SIG-M5 treated with dmso at 0.1 percent for 504 hours (cell line): Measurements from ENCODE around the gene FHIT.

Experiments used
- DNase-seq: peaks from one replicate; lab custom pipeline; 2025; ENCODE audit not compliant: unreplicated experiment; lab: John Stamatoyannopoulos, UW

The FHIT gene

DNA sequence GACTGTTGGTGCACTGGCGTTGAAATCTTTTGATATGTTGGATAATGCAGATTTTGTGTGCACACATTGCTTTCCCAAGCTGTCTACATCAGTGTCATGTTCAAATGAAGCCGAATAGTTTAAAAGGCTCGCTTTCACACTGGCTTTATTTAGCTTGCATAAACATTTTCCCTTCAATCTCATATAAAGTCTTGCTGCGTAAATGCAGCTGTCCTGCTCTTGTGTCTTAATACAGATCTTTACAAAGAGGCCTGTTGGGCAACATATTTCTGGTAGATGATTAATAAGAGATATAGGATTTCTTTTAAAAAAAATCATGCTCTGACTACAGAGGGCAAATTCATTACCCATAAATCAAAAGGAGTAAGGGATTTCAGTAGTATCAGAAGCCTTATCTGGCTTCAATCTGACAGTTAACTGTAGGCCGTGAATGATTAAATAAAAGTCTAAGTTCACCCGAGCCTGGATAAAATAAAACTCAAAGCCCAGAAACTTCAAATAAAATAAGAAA, 937.2 kb downstream of the FHIT start:
- no peak for DNase-seq

DNA sequence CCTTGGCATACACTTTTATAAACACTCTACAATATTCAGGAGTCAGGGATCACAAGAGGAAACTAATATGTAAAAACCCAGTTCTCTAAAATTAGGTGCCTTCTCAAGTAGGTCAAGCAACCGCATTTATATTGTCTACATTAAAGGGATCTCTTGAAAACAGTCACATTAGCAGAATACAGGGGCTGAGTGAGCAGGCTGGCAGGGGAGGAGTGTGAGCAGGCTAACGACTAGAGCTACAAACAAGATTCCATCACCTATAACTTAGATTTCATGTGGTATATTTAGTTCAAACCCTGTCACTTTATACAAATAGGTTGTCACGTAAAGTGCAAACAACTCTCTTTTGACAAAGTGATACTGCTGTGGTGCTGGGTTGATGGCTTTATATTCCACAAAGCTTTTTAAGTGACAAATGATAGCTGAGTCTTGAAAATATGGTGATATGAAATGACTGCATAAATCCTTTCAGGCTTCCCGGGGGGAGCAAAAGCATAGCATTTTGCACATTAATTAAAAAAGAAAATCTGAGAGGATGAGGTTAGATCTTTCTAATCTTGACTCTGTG, 937.9 kb downstream of the FHIT start:
- DNase-seq: no peak

DNA sequence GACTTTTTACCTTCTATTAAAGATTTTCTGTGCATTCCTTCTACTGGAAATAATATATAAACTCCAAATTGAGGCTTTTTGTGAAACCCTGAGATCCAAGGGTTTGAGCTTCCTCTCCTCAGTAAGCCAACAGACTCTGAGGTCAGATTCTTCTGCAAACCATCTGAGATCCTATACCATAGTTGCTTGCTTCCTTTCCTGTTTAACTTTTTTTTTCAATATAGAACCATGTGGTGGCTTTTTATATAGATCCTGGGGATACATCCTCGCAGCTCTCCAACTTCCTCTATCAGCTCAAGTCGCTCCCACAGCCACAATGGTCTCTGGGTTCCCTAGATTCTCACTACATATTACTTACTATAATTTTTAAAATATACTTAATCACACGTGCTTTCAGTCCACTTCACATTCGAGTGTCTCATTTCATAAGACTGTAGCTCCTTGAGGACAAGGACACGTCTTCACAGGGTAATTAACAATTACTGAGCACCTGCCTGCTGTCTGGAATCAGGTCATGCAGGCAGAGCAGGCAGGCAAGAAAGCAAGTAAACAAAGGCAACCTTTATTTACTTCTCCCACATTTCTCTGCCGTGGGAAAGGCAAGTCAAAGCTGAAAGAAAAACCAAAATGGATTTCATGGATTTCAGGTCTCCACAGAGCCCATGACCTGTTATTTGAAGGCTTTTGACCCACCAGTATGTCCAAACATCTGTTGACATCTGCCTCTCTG, 941.5 kb downstream of the FHIT start:
- DNase-seq: no peak

DNA sequence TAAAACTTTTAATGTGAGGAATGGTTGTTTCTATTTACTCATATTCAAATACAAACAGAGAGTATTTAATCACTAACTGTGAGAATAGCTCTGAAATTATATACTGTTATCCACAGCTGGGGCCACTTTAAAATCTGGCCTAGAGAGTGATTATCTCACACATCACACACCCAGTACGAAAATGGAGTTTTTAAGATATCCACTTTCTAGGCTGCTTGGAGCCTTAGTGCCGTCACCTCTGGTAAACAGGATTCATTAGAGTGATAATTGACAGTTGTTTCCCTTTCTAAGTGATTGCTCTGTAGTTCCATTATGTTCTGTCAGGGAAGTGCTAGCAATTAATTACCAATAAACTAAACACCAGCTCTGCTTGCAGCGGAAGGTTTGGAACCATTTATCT, 942.4 kb downstream of the FHIT start:
- DNase-seq: no peak

DNA sequence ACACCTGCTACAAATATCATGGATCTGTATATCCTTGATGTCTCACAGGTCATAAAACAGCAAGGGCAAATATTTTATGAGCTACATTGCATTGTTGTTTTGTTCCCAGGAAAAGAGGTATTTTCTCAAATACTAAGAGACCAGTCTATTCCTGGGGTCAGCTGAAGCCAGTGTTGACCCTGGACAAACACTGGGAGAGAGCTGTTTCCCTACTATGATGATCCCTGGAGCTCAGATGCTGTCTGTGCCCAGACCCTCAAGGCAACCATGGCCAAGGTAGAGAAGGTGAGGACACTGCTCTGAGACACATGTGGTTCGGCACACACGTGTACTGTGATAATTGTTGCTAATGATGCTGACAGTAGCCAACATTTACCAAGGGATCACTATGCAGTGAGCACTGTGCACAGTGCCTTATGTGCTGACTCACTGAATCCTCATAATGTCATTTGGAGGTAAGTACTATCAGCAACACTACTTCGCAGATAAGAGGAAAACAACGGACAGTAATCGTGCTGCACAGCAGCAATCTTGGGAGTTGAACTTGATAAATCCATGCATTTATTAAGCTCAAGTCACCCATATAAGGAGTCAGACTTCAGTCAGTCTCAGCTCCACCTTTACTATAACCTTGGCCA, 943.6 kb downstream of the FHIT start:
- no peak for DNase-seq

DNA sequence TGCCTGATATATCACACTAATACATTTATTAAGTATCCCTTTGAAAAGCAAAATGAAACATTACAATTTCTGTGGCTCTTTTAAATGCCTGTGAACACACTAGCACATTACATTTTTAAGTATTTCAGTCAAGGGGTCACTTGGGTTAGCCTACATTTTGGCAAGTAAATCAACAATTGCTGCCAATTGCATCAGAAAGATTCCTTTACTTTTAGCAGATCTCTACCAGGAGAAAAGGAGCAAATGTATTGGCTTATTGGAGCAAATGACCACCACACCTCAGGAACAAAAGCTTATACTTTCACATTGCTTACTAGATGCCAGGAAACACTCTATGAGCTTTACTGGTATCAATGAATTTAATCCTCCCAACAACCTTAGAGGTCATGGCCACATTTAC, 947.1 kb downstream of the FHIT start:
- DNase-seq: no peak

DNA sequence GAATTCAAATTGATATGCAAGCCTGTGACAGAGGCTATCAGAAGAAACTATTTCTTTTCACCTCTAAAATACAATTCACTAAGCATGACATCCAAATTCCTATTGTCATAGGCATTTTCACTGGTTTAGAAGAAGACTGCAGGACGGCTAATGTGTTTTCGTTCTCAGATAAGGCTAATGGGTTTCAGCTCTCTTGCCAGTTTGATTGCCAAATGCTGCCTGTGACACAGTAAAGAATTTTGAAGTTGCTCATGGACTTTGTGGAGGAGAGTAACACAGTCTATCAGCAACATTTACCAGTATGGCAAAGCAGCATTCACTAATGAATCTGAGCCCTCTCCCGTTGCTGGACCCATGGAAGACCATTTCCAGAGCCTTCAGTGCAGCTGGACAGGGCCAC, 948.1 kb downstream of the FHIT start:
- no peak for DNase-seq

DNA sequence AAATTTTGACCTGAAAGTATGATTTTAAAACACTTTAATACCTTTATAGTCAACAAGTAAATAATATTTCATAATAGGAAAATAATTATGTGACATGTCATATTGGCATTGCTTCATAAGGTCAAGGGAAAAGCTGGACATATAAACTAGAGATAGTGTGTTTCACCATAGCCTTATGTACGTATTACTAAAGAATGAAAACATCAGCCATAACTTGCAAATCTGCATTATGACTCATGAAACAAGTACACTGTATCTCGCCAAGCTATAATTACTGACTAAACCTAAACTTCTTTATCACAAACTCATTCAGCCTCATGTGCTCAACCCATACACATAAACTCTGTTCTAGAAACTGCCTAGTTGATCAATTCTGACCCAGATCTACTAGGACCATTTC, 950.1 kb downstream of the FHIT start:
- no peak for DNase-seq

DNA sequence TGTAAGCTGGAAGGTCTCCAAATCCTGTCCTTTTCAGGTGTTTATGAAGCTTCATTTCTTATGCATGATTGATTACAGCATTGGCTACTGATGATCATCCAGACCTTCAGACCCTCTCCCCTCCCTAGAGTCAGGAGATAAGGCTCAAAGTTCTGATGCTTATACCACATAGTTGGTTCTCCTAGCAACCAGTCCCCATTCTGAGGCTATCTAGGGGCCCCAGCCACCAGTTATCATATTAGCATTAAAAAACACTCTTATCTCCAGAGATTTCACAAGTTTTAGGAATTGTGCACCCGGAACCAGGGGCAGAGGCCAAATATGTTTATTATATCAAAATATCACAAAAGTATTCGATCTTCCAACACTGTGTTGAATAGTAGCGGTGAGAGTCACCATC, 953.1 kb downstream of the FHIT start:
- DNase-seq: no peak

DNA sequence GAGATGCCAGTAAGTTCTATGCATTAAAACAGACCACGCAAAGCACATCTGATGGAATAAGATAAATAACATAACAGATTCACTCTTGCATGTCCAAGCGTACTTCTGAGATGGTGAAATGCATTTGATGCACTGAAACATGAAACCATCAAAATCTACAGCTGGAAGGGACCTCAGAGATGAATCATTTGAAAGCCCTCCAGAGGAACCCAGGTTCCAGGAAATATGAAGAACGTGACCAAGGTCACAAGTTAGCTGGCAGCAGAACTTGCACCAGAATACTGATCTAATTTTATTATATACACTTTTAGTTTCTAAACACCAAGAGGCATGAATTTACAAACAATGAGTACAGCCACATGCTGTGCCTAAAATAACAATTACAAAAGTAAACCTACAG, 957.1 kb downstream of the FHIT start:
- no peak for DNase-seq

DNA sequence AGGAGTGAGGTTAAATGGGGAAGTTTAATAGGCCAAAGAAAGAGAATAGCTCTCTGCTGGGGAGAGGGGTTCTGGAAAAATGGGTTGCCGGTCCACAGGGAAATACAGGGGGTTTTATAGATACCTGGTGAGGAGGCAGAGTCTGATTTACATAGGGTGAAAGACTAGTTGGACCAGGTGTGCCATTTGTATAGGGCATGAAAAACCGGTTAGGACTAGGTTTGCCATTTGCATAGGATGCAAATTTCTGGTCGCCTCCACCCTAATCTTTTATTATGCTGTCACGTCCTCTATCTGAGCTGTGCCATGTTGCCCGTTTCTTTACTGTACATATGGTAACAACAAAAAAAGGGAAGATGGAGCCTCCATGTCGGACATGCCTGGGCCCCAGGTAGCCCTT, 960.1 kb downstream of the FHIT start:
- DNase-seq: no peak

DNA sequence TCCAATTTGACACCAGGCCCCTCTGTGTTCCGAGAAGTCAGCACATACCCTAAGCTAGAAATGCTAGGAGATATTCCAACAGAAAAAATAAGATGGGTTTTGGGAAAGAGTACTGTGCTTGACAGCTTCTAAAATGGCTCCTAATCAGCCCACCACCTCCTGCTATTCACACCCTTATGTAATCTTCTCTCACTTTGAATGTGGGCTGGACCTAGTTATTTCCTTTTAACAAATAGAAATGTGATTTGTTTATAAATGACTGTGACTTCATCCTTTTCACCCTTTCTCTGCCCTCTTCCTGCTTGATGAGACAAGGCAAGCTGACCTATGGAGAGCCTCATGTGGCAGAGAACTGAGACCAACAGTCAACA, 961.1 kb downstream of the FHIT start:
- no peak for DNase-seq

DNA sequence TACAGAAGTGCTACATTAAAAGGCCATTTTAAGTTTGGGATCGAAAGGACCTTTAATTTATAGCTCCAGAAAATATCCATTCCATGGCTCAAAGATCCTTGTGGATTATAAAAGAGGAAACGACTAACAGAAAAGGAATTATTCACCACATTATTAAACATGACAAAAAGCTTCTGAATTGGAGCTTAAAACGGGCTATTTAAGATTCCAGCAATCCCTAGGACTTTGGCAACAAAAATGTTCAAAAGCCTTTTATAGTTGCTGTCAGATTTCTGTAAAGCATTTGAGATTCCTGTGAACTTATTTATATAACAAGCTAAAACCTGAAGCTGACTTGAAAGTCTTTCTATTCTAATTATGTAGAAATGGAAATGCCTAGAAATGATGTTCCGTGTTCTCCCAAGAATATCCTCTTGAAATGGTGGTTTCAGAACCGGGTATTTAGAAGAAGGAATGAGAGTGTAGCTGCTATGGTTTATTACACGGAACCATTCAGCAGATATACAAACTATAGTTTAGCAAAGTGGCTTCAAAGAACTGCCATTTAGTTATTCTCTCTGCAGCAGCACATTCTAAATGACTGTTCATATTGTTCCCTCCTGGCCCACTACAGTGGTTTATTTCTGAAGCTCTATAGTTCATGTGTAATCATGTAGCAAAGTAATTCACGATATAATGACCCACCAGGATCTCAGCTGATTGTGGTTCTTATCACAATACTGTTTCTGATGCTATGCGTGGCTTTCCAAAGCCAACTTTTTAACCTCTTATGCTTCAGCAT, 961.7 kb downstream of the FHIT start:
- DNase-seq: no peak

DNA sequence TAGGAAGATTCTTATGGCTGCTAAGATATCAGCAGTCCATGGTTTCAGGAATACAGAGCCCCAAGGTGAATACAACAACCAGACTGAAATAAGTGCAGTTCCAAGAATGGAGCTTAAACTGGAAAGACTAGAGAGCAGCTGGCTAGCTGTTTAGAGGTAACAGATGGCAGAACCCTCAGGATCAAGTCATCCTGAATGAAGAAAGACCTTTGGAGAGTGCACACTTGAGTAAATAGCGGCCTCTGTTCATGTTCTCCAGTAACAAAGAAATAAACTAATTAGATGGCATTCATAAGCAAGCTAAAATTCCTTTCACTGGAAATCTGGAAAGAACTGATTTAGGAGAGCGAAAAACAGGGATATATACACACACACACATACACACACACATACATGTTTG, 968.4 kb downstream of the FHIT start:
- DNase-seq: no peak

DNA sequence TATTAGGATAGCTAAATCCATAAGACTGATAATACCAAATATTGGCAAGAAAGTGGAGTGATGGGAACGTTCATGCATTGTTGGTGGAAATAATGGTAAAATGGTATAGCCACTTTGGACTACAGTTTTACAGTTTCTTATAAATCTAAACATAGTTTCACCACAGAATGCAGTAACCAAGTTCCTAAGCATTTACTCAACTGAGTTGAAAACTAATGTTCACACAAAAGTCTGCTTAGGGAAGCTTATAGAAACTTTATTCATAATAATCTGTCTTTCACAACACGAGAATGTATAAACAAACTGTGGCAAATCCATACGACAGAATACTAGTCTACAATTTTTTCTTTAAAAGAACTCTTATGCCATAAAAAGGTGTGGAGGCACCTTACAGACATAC, 969.3 kb downstream of the FHIT start:
- DNase-seq: no peak

DNA sequence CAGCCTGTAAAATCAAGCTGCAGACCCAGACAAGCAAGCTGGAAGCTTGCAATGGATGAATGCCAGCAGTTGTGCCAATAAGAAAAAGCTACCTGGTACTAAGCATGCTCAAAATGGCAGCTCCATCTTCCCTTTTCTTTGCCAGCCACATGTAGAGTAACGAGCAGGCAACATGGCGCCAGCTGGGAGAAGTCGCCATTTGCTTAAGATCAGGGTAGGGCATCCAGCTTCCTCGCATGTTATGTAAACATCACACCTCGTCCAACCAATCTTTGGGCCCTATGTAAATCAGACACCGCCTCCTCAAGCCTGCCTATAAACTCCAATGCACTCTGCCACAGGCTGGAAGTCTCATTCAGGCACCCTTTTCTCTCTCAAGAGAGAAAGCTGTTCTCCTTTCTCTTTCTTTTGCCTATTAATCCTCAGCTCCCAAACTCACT, 973.9 kb downstream of the FHIT start:
- DNase-seq: no peak

DNA sequence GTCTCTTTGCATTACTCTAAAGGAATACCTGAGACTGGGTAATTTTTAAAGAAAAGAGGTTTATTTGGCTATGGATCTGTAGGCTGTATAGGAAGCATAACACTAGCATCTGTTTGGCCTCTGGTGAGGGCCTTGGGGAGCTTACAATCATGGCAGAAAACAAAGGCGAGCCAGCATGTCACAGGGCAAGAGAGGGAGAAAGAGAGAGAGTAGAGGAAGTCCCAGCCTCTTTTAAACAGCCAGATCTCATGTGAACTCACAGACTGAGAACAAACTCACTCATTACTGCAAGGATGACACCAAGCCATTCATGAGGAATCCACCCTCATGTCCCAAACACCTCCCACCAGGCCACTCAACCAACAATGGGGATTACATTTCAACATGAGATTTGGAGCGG, 974.6 kb downstream of the FHIT start:
- no peak for DNase-seq

DNA sequence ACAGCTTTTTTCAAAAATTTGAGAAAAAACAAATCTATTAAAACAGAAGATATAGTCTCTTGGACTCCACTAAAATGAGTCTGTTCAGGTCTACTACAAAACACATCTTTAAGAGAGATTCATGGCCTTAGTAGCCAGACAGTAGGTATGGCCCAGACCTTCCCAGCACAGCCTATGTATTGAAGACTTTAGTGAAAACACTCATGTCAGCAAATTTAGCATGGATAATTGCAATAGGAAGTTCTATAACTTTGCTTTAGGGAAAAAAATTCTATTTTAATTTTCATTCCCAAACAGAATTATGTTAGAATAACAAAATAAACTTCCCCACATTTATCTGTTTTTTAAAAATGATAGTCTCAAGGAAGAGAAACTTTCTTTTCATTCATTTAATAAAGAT, 976.6 kb downstream of the FHIT start:
- DNase-seq: no peak

DNA sequence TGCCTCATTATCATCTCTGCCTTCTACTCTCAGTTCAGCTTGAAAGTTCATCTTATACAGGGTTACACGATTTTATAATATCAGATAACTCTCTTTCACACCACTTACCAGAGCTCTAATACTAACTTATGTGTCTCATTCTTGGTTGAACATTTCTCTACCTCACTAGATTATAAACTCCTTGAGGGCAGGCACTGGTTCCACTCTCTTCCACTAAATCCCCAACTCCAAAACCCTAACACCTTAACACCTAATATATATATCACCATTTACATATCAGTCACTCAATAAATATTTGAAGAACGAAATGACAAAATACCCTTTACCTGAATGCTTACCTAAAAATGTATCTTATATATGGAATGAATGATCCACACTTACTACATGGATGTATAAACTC, 977.2 kb downstream of the FHIT start:
- DNase-seq: no peak

DNA sequence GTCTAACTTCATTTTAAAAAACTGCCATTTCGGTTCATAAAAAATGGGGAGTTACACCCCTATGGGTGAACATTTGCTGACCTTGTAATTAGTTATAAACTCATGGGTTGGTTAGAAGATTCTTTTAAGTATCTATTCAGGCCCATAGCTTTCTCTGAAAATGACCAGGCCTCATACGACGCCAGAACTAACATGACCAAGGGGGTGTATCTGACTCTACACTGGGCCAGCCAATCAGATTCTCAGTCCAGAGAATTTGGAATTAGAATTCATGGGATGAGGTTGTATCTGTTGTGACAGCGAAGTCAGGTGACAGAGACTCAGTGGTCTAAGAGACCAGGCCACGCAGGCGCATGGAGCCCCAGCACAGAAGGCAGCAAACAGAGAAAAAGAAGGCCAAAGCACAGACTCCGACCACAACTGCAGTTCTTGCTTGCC, 981.4 kb downstream of the FHIT start:
- DNase-seq: no peak

DNA sequence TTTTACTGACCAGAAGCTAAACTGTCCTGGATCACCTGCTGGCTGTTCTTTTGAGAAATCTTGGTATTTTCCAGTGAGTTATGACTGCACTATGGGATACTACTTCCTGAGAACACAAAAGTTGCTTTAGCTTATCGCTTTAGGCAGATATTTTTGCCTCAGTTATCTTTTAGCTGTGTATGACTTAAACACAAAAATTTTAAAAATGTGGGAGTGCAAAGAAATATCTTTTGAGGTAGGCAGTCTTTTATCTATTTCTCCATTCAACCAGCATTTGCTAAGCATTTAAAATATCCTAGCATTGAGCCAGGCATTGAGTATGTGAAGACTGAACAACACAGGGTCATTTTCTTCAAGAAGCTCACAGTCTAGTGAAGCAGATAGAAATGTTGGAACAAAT, 981.9 kb downstream of the FHIT start:
- no peak for DNase-seq

DNA sequence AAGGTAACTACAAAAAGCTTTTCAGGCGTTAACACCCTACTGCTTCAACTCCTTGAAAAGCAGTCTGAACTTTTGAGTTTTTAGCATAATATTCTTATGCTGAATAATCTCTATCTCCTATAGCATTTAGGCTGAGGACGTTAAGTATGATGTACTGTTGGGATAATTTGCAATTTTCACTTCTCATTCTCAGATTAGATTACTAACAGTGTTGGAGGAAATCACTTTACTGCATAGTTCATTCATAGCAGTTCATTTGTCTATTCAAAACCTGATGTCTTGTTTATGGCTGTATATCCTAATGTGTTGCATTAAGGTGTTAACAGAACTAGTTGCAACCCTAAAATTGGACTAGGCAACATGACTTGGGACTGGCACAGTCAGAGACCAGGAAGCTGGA, 983.1 kb downstream of the FHIT start:
- no peak for DNase-seq
